HG03558 (cell line): ENCODE measurements around the gene TIMM9.
"Not testable (repeated sequence)": the region's sequence is repeated elsewhere in the genome, so short reads cannot be mapped to it uniquely, and the experiment has no call there.

Experiments used
- ATAC-seq: cut with Tn5 transposase; IDR thresholded peaks from one replicate; pipeline ENCODE4 v1.9.1; 2021; ENCODE audit warnings: moderate number of reproducible peaks; ENCODE audit not compliant: unreplicated experiment; ENCODE audit errors: extremely low read depth

Gene TIMM9

GRCh38 chr14:58401587-58401986 is 25.7 kb downstream of the TIMM9 start:
- no peak for ATAC-seq

- no peak for ATAC-seq
Observed at GRCh38 chr14:58398895-58399294, 28.4 kb downstream of the TIMM9 start.

- no peak for ATAC-seq
Observed at GRCh38 chr14:58398495-58398894, 28.8 kb downstream of the TIMM9 start.

GRCh38 chr14:58397156-58397555 is 30.2 kb downstream of the TIMM9 start:
- no peak for ATAC-seq

GRCh38 chr14:58395812-58396788 is 31.2 kb downstream of the TIMM9 start, which contains the start of gene TOMM20L:
Gene TOMM20L, plus strand, starts transcription at chr14:58395930. Its CDS starts 28 bp downstream, at chr14:58395958.
- ATAC-seq = peak; percentile 90

- no peak for ATAC-seq
Observed at GRCh38 chr14:58395562-58395811, 31.8 kb downstream of the TIMM9 start.

- no peak for ATAC-seq
Observed at GRCh38 chr14:58390830-58391229, 36.5 kb downstream of the TIMM9 start.

- ATAC-seq = no peak
Observed at GRCh38 chr14:58376791-58377190, 50.5 kb downstream of the TIMM9 start.

GRCh38 chr14:58368956-58369355 is 58.4 kb downstream of the TIMM9 start:
- ATAC-seq = no peak

- ATAC-seq = no peak
Observed at GRCh38 chr14:58367296-58367695, 60.0 kb downstream of the TIMM9 start.

GRCh38 chr14:58364316-58364715 is 63.0 kb downstream of the TIMM9 start:
- ATAC-seq = no peak

GRCh38 chr14:58362798-58363412 is 64.4 kb downstream of the TIMM9 start:
- no peak for ATAC-seq

- not testable (repeated sequence) for ATAC-seq
Observed at GRCh38 chr14:58362272-58362671, 65.1 kb downstream of the TIMM9 start.
